Fibroblast of the aortic adventitia (primary cell): Measurements from ENCODE around the gene EIF4E3. TPM values are rescaled to one million over a fixed set of nuclear protein-coding genes. Genes with fewer than 3 reads are reported as not detected.

Experiments used
- DNase-seq: peaks from one replicate; pipeline ENCODE4 v3.0.0-alpha.2; 2010; ENCODE audit warnings: low read depth
- H3K4me3 ChIP-seq: 2 replicates; pipeline ENCODE4 v1.5.1; 2011; ENCODE audit warnings: low read depth, mild to moderate bottlenecking, control low read depth, low read length, moderate library complexity
- CTCF ChIP-seq: IDR thresholded peaks from 2 replicates; pipeline ENCODE4 v1.5.1; 2011; ENCODE audit warnings: mild to moderate bottlenecking, low read length, control low read depth, inconsistent platforms; ENCODE audit not compliant: insufficient read depth
- total RNA-seq: library from RNA; depleted of rRNA; stranded (reverse); fragments of >200 nt; gene quantifications from 2 replicates; pipeline ENCODE4 v1.2.3, GENCODE V29; 2012; ENCODE audit warnings: low replicate concordance

EIF4E3 gene
- total RNA-seq, 1 donor = 2.2 TPM

- no peak for TF ChIP-seq CTCF
- H3K4me3 ChIP-seq = no peak overlapping the region
- DNase-seq = no peak
Observed at GRCh38 chr3:71704915-71705314, 20.3 kb downstream of the EIF4E3 start.

GRCh38 chr3:71703797-71704196, 21.4 kb downstream of the EIF4E3 start:
- no peak for TF ChIP-seq CTCF
- H3K4me3 ChIP-seq = no peak overlapping the region
- no peak for DNase-seq

GRCh38 chr3:71702131-71703024, 22.8 kb downstream of the EIF4E3 start:
- DNase-seq = no peak
- H3K4me3 ChIP-seq = no peak overlapping the region
- TF ChIP-seq CTCF = no peak

- DNase-seq = no peak
- no peak overlapping the region for H3K4me3 ChIP-seq
Observed at GRCh38 chr3:71701251-71701762, 23.9 kb downstream of the EIF4E3 start.

GRCh38 chr3:71695000-71695482, 30.2 kb downstream of the EIF4E3 start:
- no peak overlapping the region for H3K4me3 ChIP-seq
- no peak for DNase-seq
- TF ChIP-seq CTCF = no peak

More at GRCh38 chr3:71701251-71701762, 23.9 kb downstream of the EIF4E3 start:
- no peak for TF ChIP-seq CTCF

- H3K4me3 ChIP-seq = no peak overlapping the region
- peak; percentile 46 for DNase-seq
- TF ChIP-seq CTCF = no peak
Observed at GRCh38 chr3:71694358-71694999, 30.7 kb downstream of the EIF4E3 start.
